NCI-H1694 treated with DMSO at 0.1 percent for 48 hours (cell line): ENCODE data around the gene VASP.

Source experiments
- DNase-seq: peaks from one replicate; lab custom pipeline; 2025; lab: John Stamatoyannopoulos, UW

VASP gene

DNA sequence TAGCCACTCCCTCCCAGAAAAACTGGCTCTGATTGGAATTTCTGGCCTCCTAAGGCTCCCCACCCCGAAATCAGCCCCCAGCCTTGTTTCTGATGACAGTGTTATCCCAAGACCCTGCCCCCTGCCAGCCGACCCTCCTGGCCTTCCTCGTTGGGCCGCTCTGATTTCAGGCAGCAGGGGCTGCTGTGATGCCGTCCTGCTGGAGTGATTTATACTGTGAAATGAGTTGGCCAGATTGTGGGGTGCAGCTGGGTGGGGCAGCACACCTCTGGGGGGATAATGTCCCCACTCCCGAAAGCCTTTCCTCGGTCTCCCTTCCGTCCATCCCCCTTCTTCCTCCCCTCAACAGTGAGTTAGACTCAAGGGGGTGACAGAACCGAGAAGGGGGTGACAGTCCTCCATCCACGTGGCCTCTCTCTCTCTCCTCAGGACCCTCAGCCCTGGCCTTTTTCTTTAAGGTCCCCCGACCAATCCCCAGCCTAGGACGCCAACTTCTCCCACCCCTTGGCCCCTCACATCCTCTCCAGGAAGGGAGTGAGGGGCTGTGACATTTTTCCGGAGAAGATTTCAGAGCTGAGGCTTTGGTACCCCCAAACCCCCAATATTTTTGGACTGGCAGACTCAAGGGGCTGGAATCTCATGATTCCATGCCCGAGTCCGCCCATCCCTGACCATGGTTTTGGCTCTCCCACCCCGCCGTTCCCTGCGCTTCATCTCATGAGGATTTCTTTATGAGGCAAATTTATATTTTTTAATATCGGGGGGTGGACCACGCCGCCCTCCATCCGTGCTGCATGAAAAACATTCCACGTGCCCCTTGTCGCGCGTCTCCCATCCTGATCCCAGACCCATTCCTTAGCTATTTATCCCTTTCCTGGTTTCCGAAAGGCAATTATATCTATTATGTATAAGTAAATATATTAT lies 33.3 kb upstream of the VASP start:
- DNase-seq, result no peak

DNA sequence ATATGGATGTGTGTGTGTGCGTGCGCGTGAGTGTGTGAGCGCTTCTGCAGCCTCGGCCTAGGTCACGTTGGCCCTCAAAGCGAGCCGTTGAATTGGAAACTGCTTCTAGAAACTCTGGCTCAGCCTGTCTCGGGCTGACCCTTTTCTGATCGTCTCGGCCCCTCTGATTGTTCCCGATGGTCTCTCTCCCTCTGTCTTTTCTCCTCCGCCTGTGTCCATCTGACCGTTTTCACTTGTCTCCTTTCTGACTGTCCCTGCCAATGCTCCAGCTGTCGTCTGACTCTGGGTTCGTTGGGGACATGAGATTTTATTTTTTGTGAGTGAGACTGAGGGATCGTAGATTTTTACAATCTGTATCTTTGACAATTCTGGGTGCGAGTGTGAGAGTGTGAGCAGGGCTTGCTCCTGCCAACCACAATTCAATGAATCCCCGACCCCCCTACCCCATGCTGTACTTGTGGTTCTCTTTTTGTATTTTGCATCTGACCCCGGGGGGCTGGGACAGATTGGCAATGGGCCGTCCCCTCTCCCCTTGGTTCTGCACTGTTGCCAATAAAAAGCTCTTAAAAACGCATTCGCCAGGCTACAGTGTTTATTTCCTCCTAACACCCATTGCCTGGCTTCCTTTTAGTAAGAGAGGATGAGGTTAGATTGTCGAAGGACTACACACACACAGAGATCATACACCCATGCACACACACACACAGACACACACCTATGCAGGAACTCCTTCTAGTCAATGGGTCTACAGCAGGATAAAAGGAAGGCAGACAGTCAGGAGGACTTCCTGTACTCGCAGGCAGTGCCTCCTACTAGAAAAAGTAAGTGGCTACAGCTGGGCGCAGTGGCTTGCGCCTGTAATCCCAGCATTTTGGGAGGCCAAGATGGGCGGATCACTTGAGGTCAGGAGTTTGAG lies 32.4 kb upstream of the VASP start:
- no peak for DNase-seq

DNA sequence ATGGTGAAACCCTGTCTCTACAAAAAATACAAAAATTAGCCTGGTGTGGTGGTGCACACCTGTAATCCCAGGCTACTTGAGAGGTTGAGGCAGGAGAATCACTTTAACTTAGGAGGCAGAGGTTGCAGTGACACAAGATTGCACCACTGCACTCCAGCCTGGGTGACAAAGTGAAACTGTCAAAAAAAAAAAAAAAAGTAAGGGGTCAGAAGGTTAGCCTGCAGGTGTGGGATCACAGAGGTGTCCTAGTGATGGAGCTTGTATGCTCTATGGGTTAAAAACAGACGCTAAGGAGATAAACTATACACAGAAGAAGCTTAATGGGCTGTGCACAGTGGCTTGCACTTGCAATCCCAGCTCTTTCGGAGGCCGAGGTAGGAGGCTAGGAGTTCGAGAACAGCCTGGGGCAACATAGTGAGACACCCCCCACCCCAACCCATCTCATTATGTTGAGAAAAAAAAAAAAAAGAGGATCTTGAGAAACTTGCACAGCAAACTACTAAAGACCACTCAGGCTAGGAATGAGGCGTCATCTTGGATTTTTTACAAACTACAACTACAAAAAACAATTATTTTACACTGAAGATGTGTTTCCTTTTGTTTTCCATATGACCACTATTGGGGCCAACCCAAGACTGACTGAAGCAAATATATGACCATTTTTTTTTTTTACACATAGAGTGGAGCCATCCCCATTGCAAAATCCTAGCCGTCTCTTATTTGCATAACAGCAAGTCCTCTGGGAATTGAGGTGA lies 31.6 kb upstream of the VASP start:
- DNase-seq, result no peak

DNA sequence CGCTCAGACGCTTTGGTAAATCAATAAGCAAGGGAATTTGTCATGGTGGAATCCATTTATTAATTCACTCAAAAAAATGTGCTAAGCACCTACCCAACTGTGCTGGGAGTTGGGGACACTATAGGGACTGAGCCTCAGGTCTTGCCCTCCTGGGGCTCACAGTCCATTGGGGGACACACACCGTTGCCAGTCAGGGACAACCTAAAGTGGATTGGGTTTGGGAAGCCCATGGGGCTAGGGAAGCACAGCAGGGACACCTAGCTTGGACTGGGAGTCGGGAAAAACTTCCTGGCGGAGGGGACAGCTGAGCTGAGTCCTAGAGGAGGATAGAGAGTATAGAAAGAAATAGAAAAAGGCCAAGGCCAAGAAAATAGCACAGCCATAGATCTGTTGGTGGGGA lies 31.0 kb upstream of the VASP start:
- no peak for DNase-seq

DNA sequence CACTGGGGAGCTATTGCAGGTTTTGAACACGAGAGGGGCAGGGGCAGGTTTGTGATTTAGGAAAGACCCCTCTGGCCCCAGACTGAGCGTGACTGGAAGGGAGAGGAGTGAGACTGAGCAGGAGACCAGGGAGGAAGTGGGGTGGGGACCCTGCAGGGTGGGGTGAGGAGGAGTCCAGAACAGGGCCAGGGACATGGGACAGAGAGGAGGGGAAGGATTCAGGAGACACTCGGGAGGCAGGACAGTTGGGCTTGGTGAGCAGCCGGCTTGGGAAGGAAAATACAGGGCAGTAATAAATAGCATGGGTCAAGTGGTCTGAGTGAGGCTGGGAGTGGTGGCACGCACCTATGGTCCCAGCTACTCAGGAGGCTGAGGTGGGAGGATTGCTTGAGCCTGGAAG lies 30.1 kb upstream of the VASP start:
- no peak for DNase-seq

DNA sequence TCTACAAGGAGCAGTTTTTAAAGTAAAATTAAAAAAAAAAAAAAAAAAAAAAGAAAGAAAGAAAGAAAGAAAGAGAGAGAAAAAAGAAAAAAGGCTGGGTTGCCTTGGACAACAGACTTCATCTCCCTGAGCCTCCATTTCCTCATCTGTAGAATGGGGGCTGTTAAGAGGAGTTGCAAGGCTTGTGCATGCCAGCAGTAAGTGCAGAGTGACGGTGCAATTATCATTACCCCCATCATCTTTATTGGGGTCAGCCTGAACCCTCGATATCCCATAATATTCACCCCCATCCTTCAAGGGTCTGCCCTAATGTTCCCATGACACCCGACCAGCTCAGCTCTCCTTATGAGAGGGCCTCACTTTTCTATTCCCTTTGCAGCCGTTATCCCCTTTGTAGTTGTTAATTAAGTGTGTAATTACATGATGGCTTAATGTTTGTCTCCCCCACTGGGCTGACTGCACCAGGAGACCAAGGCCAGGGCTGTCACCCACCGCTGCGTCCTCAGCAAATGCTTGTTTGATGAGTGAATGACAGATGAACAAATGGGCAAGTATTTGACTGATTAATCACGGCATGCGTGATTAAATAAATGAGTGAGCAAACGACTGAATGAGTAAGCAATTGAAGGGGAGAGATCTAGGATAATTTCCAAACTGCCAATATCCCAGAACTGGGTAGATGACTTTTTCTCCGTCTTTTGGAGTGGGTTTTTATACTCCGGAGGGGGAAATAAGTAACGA lies 29.4 kb upstream of the VASP start:
- DNase-seq, result no peak

DNA sequence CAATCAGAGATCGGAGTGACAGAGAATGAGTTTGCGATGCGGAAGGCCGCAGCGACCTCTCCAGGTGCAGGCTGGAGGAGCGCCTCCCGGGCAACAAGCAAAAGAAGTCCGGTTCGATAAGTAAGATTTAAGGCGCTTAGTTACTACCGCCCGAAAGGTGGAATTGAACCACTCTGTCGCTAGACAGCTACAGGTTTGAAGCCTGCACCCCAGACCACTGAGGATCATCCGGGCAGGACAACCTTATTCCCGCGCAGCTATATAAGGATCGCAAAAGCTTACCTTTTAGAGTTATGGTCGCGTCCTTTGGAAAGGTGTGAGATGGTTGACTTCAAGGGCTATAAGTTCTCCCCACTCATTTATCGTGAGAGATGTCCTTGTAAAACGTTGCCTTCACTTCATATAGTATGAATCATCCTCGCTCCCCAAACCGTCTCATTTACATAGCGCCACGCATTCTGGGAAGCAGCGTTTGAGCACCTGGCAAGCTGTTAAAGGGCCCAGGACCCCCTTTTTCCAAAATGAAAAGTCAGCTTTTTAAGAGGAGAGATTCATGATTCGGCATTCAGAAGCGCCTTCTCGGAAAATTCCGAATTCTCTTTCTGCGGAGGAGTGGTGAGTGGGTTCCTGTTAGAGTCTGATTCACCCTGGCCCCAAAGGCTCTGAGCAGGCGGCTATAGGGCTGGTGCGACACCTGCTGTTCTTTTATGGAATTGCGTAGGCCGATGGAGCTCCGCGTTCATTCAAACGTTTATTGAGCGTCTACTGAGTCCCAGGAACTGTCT lies 28.6 kb upstream of the VASP start:
- peak; percentile 93 for DNase-seq

DNA sequence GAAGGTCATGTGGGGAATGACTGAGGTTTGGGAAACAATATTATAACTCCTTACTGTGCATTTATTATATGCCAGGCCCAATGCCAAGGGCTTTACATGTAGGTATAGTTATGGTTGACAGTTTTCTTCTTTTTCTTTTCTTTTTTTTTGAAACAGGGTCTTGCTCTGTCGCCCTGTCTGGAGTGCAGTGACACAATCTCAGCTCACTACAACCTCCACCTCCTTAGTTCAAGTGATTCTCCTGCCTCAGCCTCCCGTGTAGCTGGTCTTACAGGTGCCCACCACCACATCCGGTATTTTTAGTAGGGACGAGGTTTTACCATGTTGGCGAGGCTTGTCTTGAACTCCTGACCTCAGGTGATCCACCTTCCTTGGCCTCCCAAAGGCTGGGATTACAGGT lies 24.2 kb upstream of the VASP start:
- DNase-seq, result no peak

DNA sequence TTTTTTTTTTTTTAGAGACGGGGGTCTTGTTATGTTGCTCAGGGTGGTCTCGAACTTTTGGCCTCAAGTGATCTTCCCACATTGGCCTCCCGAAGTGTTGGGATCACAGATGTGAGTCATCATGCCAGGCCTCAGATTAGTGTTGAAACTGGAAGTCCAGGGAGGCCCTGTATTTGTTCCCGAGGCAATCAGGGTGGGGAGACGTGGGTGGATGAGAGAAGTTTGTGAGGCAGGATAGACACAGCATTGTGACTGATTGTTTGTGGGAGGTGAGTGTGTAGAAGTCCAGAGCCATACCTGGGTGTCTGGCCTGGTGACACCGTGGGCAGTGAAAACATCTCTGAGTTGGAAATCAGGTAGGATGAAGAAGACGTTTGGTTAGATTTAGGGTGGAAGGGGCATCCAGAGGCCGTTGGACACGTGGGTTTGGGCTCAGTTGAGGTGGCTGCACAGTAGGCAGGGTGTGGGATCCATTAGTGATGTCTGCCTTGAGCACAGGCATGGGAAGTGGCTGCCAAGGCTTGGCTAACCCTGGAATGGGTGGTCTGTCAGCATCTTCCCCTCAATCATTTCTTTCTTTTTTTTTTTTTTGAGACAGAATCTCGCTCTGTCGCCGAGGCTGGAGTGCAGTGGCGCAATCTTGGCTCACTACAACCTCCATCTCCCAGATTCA lies 22.9 kb upstream of the VASP start:
- no peak for DNase-seq

DNA sequence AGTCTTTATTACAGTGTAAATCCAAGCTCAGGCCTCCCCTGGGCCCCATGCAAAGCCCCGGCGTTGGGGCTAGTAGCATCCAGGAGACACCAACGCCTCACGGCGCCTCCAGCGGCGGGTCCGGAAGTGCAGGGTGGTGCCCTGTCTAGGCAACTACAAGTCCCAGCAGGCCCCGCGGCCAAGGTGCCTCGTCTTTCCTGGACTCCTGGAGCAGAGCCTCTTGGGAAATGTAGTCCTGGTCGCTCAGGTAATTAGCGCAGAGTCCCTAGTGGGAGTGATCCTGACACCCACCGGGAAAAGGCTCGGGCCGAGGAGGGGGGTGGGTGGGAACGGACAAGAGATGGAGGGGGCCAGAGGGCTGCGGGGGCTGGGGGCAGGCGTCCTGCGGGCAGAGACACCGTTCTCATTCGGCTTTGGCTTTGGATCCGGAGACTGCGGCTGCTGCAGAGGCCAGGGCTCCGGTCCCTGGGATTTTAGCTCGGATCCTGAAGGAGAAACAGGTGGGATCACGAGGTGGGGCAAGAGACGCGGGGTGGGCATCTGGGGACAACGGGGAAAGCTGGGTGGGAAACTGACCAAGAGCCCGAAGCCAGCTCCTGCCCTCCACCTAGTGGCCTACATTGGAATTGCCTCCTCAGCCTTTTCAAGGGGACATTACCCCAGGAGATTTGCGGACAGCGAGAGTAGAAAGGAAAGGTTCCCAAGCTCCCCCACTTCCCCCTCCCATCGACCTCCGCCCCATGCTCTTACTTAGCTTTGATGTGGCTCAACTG lies 21.8 kb upstream of the VASP start:
- peak; percentile 95 for DNase-seq

DNA sequence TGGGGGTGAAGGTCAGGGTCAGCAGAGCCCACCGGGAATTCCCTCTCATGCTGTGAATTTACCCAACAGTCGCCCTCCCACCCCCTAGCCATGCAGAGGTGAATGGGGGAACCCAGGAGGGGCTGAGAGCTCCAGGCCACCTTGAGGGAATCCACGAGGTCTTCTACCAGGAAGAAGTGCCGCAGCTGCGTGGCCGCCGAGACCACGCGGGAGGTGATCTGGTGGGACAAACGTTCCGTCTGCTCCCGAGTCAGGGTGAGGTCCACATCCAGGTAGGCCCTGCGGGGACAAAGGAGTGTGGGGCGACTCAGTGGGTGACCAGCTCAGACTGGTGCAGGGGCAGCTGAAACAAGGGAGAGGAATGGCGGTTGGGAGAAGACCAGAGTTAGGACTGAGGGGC lies 18.6 kb upstream of the VASP start:
- DNase-seq, result no peak

DNA sequence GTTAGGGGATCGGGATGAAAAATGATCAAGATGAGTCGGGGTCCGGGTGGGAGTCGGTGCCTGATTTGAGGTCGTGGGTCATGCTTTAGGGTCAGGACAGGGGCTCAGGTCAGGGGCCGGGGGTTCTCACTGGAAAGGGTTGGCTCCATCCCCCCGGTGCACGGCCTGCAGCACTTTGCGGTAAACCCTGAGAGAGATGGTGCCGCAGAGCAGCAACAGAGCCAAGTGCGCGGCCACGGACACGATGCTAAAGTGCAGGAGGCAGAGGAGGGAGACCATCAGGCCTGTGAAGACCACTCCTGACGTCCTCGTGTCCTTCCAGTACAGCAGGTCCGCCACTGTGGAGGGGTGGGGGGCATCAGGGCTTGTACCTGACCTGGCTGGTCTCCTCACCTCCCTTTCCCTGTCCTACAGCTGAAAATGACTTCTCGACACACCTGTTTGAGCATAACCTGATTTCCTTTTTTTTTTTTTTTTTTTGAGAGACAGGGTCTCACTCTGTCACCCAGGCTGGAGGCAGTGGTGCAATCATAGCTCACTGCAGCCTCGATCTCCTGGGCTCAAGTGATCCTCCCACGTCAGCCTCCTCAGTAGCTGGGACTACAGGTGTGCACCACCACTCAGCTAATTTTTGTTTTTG lies 17.9 kb upstream of the VASP start:
- no peak for DNase-seq

DNA sequence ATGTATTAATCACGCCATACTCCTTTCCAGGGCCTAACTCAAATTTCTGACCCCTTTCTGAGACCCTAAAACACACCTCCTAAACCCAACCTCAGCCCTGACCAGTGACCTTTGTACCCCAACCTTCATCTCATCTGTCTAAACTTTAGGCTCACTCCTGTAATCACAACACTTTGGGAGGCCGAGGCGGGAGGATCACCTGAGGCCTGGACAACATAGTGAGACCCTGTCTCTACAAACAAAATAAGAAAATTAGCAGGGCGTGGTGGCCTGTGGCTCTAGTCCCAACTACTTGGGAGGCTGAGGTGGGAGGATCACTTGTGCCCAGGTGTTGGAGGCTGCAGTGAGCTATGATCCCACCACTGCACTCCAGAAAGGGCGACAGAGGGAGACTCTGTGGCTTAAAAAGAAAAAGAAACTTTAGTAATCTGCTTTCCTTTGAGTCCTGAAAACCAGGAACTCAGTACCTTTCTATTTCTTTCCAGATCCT lies 15.1 kb upstream of the VASP start:
- no peak for DNase-seq

DNA sequence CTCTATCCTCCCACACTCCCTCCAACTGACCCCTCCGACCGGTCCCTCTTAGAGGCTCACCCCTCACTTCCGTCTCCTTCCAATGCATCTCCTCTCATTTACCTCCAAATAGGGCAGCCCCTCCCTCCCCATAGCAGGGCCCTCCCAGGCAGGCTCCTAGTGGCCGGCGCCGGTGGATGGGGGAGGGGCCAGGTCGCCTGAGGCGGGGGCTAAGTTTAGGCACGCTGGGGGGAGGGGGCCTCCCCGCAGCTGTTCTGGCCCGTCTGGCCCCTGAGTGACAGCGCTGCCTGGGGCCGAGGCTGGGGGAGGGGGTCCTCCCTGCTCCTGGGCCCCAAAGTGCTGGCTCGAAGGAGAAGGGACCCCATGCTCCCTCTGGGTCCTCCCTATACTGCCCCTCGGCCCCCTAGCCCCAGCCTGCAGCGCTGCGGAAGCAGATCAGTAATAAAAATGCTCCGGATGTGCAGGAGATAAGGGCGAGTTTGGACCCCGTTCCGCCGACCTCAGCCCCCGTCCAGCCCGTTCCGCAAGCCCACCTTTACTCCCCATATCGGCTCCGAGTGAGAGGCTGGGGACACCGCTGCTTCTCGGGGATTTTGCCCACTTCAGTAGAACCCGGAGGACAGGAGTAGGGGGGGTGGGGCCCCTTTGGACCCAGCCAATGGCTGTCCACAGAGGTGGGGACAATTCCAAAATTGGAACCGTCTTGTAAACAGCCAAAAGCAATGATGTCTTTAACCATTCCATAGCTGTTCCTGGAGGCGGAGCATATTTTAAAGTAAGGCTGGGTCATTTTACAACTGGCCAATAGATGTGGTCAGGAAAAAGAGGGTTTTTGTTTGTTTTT lies 14.4 kb upstream of the VASP start:
- DNase-seq, result no peak

DNA sequence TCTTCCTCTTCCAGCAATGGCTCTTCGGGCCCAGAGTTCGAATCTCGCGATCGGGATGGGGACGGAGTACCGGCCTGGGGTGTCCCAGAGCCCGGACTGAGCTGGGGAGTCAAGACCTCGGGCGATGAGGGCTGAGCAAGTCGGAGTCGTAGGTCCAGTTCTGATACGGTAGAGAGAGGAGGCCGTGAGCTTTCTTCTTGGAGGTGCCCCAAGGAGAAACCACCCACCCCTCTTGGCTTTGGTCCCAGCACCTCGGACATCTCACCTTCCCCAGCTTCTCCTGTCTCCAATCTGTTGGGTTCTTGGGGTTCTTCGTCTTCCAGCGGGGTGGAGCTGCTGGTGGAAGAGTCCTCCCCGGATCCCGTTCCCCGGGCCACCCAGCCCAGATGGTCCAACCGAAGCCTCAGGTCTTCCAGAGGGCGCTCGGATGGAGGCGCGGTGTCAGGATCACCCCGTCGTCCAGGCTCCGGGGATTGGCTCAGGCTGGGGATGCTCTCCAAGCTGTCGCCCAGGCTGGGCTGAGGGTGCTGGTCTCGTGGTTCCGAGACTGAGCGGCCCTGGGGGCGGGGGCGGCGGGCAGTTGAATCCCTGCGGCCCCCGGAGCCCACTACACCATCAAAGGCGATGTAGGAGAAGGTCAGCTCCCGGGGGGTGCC lies 12.9 kb upstream of the VASP start:
- no peak for DNase-seq

DNA sequence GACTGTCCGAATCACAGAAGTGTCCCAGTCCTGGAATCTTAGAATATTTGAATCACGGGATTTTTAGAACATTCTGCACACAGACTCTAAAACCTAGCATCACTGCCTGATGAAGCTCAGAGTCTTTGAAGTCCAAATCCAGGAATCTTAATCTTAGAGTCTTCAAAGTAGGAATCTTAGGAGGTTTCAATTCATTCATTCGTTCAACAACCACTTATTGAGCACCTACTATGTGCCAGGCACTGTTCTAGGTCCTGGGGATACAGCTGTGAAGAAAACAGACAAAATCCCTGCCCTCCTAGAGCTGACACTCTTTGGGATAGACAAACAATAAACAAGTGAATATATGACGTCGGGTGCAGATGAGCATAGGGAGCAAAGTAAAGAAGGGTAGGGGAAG lies 12.1 kb upstream of the VASP start:
- DNase-seq, result no peak

DNA sequence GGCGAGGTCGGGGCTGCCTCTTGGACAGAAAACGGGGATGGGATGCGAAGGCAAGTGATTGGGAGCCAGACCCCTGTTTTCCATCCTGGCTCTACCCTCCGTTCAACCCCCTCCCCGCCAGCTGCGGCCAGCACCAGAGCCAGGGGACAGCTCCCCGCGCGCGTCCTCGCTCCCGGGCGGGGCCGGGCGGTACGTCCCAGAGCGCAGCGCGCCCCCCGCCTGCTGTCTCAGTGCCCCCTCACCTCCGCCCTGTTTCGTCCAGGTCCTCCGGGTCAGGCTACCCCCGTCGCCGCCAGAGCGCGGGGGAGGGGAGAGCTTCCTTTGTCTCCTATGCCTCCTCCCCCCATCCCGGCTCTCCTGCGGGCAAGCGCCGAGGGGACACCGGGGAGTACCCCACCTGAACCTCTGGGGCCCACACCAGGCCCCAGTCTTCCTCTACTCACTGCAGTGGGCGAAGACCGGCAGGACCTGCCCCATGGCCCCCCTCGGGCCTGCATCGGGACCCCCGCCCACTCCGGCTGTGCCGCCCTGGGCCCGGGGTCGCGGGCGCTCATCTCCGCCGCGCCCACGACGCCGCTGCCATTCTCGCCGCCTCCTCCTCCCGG lies 10.8 kb upstream of the VASP start:
- DNase-seq, result no peak
